Colonic mucosa (tissue), 4 donors: ENCODE data around the gene POLR3F. TPM values are rescaled to one million over a fixed set of nuclear protein-coding genes. Genes with fewer than 3 reads are reported as not detected.

Source experiments
- DNase-seq: peaks from one replicate; pipeline ENCODE4 v3.0.0-alpha.2; 2020
- H3K27ac ChIP-seq: fragments of 200-600 bp; one replicate; pipeline ENCODE4 v1.8.0; 2021
- H3K27me3 ChIP-seq: fragments of 200-600 bp; one replicate; pipeline ENCODE4 v1.8.0; 2021
- H3K36me3 ChIP-seq: fragments of 200-600 bp; one replicate; pipeline ENCODE4 v1.8.0; 2021
- H3K4me1 ChIP-seq: fragments of 200-600 bp; one replicate; pipeline ENCODE4 v1.8.0; 2021; ENCODE audit warnings: mild to moderate bottlenecking
- H3K4me3 ChIP-seq: fragments of 200-600 bp; one replicate; pipeline ENCODE4 v1.8.0; 2021
- H3K9ac ChIP-seq, 2 donors: one replicate each; pipeline ENCODE4 v1.7.0; 2013; ENCODE audit warnings: control low read depth in 2 of 2, low read depth in 2 of 2, low read length in 2 of 2
- H3K9me3 ChIP-seq: fragments of 200-600 bp; one replicate; pipeline ENCODE4 v1.8.0; 2021
- CTCF ChIP-seq: fragments of 200-600 bp; IDR thresholded peaks from one replicate; pipeline ENCODE4 v1.8.0; 2022; ENCODE audit warnings: antibody characterized with exemption, mild to moderate bottlenecking
- intact Hi-C: fragments of 100-400 bp; cut with DNase I; formaldehyde crosslinking; loops from one replicate; pipeline ENCODE4 v1.14.1; 2022
- total RNA-seq, 2 donors: library from RNA; stranded (reverse); fragmentation: NEBNext Ultra II Directional in 1 of 2; extraction: Animal tissue kit (Norgen Biotek cat#: 25700) in 1 of 2; gene quantifications; one replicate each; pipeline ENCODE4 v1.2.1, GENCODE V29; 2021
- donor health status: healthy.
- donor health status: DM: no; HTN: no; CAD: no.
- donor health status: DM: no; HTN: no; CAD: no.

POLR3F gene
- total RNA-seq, 2 donors from 2014 or later: 5.5 to 8.9 TPM

GRCh38 chr20:18506744-18507143, 39.6 kb downstream of the POLR3F start:
- H3K27me3 ChIP-seq: no peaks in the 10 kb centered on the region
- intact Hi-C loops: loop anchor here (5.0 kb wide), 1 partner anchor 61 kb away; the partner anchor contains the start of gene SMIM26
- peak overlapping the region; percentile 63 for H3K4me3 ChIP-seq
- peak; percentile 18 for DNase-seq
- no peaks in the 10 kb centered on the region for H3K36me3 ChIP-seq
- H3K27ac ChIP-seq: peak overlapping the region; percentile 95
- TF ChIP-seq CTCF: no peak
- peaks cover 5% of the 10 kb centered on the region for H3K4me1 ChIP-seq
- H3K9ac ChIP-seq: peak overlapping the region; percentile 67 to 76
- H3K9me3 ChIP-seq: no peaks in the 10 kb centered on the region

GRCh38 chr20:18507218-18508191, 40.3 kb downstream of the POLR3F start, which contains the start of gene SEC23B:
Gene SEC23B, plus strand, starts transcription at chr20:18507940. Its CDS starts 2,896 bp downstream, at chr20:18510836.
- Histone ChIP-seq H3K36me3 (no peaks in the 10 kb centered on the region), H3K4me3 (peak within 1 kb of the TSS; percentile 63), H3K4me1 (peaks cover 5% of the 10 kb centered on the region), H3K27me3 (no peaks in the 10 kb centered on the region), H3K9me3 (no peaks in the 10 kb centered on the region), H3K9ac (peak within 1 kb of the TSS; percentile 76 to 86), H3K27ac (peak within 1 kb of the TSS; percentile 95)
- TF ChIP-seq CTCF: no peak
- DNase-seq: peak; percentile 97
- intact Hi-C loops: loop anchor here (5.0 kb wide), 1 partner anchor 60 kb away; the partner anchor contains the start of gene SMIM26

GRCh38 chr20:18511571-18511970, 44.4 kb downstream of the POLR3F start:
- peaks cover 5% of the 10 kb centered on the region for H3K4me1 ChIP-seq
- intact Hi-C loops: no loop called here
- H3K27me3 ChIP-seq: no peaks in the 10 kb centered on the region
- no peak overlapping the region for H3K4me3 ChIP-seq
- H3K9ac ChIP-seq: no peak overlapping the region
- H3K27ac ChIP-seq: no peak overlapping the region
- DNase-seq: no peak
- no peaks in the 10 kb centered on the region for H3K36me3 ChIP-seq
- no peak for TF ChIP-seq CTCF
- H3K9me3 ChIP-seq: no peaks in the 10 kb centered on the region

- no peaks in the 10 kb centered on the region for H3K36me3 ChIP-seq
- no peak overlapping the region for H3K9ac ChIP-seq
- no peak overlapping the region for H3K4me3 ChIP-seq
- H3K4me1 ChIP-seq: peaks cover 5% of the 10 kb centered on the region
- no peak for TF ChIP-seq CTCF
- no peaks in the 10 kb centered on the region for H3K27me3 ChIP-seq
- H3K27ac ChIP-seq: no peak overlapping the region
- intact Hi-C loops: no loop called here
- no peaks in the 10 kb centered on the region for H3K9me3 ChIP-seq
- DNase-seq: no peak
Measured at GRCh38 chr20:18513208-18513607, 46.0 kb downstream of the POLR3F start.

- H3K9ac ChIP-seq: no peak overlapping the region
- H3K27me3 ChIP-seq: no peaks in the 10 kb centered on the region
- H3K4me3 ChIP-seq: no peak overlapping the region
- H3K4me1 ChIP-seq: peaks cover under 1% of the 10 kb centered on the region
- intact Hi-C loops: no loop called here
- H3K27ac ChIP-seq: no peak overlapping the region
- H3K36me3 ChIP-seq: no peaks in the 10 kb centered on the region
- no peaks in the 10 kb centered on the region for H3K9me3 ChIP-seq
- DNase-seq: no peak
- no peak for TF ChIP-seq CTCF
Measured at GRCh38 chr20:18514127-18514526, 46.9 kb downstream of the POLR3F start.
